Sigmoid colon (tissue), 7 donors: ENCODE measurements around the gene TMEM214. TPM values are rescaled to one million over a fixed set of nuclear protein-coding genes. Genes with fewer than 3 reads are reported as not detected.
A peak's percentile ranks its signal among the peaks of the same experiment; 100 is the strongest.

Experiments
- DNase-seq: peaks from one replicate; pipeline ENCODE4 v3.0.0-alpha.2; 2019
- H3K27ac ChIP-seq, 4 donors: fragments of 200-600 bp; sonication (generic); one replicate each; pipeline ENCODE4 v1.5.1; 2016 to 2019; ENCODE audit warnings: mild to moderate bottlenecking in 1 of 4
- H3K27me3 ChIP-seq, 3 donors: fragments of 200-600 bp; sonication (generic); one replicate each; pipeline ENCODE4 v1.5.1; 2019; ENCODE audit warnings: mild to moderate bottlenecking in 1 of 3
- H3K36me3 ChIP-seq, 4 donors: fragments of 200-600 bp; sonication (generic); one replicate each; pipeline ENCODE4 v1.5.1; 2016 to 2019
- H3K4me1 ChIP-seq, 4 donors: fragments of 200-600 bp; sonication (generic); one replicate each; pipeline ENCODE4 v1.5.1; 2017 to 2019
- H3K4me3 ChIP-seq, 4 donors: fragments of 200-600 bp; sonication (generic); one replicate each; pipeline ENCODE4 v1.5.1; 2017 to 2019; ENCODE audit warnings: mild to moderate bottlenecking in 2 of 4, moderate library complexity in 1 of 4
- H3K9me3 ChIP-seq, 4 donors: fragments of 200-600 bp in 3 of 4; sonication (generic) in 3 of 4; one replicate each; pipeline versions ENCODE4 v1.5.1 to v1.6.1; 2013 to 2019
- EP300 ChIP-seq, 4 donors: sonication (generic); formaldehyde crosslinking; IDR thresholded peaks; one replicate each; pipeline ENCODE4 v1.6.1; 2017; ENCODE audit warnings: antibody characterized with exemption in 4 of 4
- POLR2A ChIP-seq, 2 donors: fragments of 450-650 bp; IDR thresholded peaks; one replicate each; pipeline ENCODE4 v1.6.1; 2016; ENCODE audit warnings: antibody characterized with exemption in 2 of 2, mild to moderate bottlenecking in 2 of 2, moderate library complexity in 2 of 2
- POLR2AphosphoS5 ChIP-seq, 4 donors: sonication (generic); formaldehyde crosslinking; IDR thresholded peaks; one replicate each; pipeline ENCODE4 v1.6.1; 2017; ENCODE audit warnings: antibody characterized with exemption in 4 of 4
- WGBS, 2 donors: extraction: QIAGEN DNeasy Blood & Tissue Kit; methylation state at CpG; one replicate each; pipeline ENCODE4 v1.1.7; 2013; 5-methylcytosine and 5-hydroxymethylcytosine counted together
- intact Hi-C: fragments of 100-400 bp; cut with DNase I; formaldehyde crosslinking; loops from one replicate; pipeline ENCODE4 v1.15.1; 2023
- polyA plus RNA-seq, 3 donors: library from polyadenylated mRNA; stranded (reverse); fragments of 200-250 nt; gene quantifications; one replicate each; pipeline ENCODE4 v1.2.3, GENCODE V29; 2013
- total RNA-seq, 4 donors: library from RNA; depleted of rRNA; stranded (reverse); fragments of >200 nt; gene quantifications; one replicate each; pipeline ENCODE4 v1.1.0, GENCODE V29; 2016
- TF ChIP-seq, protein P1 (sequence below), 4 experiments: fragments of 450-650 bp in 3 of 4; fragments of 200-600 bp in 1 of 4; IDR thresholded peaks; one replicate each; pipeline ENCODE4 v1.5.1; 2016 to 2019; ENCODE audit warnings: antibody characterized with exemption in 4 of 4, mild to moderate bottlenecking in 3 of 4, moderate library complexity in 2 of 4
- donor health status: healthy with polysubstance abuse.
- donor health status: Bipolar disorder and iron deficiency.
- donor health status: healthy.

Gene TMEM214
- total and polyA plus RNA-seq, 7 donors, result 16.0 to 65.7 (median 33.9) TPM

- Histone ChIP-seq H3K27me3 (no peaks in the 10 kb centered on the region), H3K36me3 (peaks cover 0 to 30% (median 5%) of the 10 kb centered on the region in 4 donors), H3K4me3 (peak overlapping the region; percentile 70 to 94 (median 84)), H3K4me1 (peaks cover 0 to 67% (median 64%) of the 10 kb centered on the region in 4 donors), H3K27ac (peak overlapping the region; percentile 94 to 98 (median 97)), H3K9me3 (no peaks in the 10 kb centered on the region)
- 4% methylated on average over 11 of the region's 11 CpGs for WGBS, 2 donors
- intact Hi-C loops, result loop anchor here (1.0 kb wide), 1 partner anchor 19 kb away; the partner anchor contains the start of gene AGBL5
- no peak for DNase-seq
- TF ChIP-seq, protein P1, sequence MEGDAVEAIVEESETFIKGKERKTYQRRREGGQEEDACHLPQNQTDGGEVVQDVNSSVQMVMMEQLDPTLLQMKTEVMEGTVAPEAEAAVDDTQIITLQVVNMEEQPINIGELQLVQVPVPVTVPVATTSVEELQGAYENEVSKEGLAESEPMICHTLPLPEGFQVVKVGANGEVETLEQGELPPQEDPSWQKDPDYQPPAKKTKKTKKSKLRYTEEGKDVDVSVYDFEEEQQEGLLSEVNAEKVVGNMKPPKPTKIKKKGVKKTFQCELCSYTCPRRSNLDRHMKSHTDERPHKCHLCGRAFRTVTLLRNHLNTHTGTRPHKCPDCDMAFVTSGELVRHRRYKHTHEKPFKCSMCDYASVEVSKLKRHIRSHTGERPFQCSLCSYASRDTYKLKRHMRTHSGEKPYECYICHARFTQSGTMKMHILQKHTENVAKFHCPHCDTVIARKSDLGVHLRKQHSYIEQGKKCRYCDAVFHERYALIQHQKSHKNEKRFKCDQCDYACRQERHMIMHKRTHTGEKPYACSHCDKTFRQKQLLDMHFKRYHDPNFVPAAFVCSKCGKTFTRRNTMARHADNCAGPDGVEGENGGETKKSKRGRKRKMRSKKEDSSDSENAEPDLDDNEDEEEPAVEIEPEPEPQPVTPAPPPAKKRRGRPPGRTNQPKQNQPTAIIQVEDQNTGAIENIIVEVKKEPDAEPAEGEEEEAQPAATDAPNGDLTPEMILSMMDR (IDR thresholded peaks at IDR 0.05), result no peak
Observed at GRCh38 chr2:27070653-27071276, 38.0 kb downstream of the TMEM214 start.

DNA sequence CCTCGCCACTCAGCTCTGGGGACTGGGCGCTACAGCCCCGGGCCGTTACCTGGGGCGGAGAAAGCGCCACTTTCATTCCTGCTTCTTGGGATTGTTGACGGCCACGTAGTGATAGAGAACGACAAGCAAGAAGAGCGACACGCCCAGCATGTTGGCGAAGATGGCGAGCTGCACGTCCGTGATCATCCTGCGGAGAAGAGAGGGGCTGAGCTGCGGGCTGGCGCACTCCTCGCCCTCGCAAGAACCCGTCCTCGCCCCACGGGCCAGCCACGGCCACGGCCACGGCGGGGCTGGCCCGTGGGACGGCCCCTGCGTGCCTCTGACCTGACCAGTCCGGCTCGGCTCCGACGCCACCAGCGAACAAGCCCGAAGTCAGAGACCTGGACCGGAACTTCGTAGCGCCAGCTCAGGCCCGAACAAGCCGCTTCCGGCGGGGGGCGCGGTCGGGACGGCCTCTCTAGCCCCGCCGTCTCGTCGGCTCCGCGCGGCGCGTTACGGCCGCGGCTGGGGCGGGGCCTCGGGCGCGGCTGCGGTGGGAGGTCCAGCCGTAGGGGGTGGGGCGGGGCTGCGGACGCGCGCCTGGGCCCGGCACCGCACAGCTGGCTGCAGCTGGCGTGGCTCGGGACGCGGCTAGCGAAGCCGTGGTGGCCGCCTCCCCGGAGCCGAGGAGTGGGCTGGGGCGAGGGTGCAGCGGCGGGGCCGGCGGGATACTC is 38.7 kb downstream of the TMEM214 start, which contains the start of gene OST4:
TSS of gene OST4 (minus strand) at position 378 of the 713 bp plus-strand sequence.
- Histone ChIP-seq H3K9me3 (no peaks in the 10 kb centered on the region), H3K4me3 (peak within 1 kb of the TSS; percentile 70 to 94 (median 84)), H3K27me3 (no peaks in the 10 kb centered on the region), H3K27ac (peak within 1 kb of the TSS; percentile 94 to 98 (median 97)), H3K36me3 (peaks cover 0 to 30% (median 5%) of the 10 kb centered on the region in 4 donors), H3K4me1 (peaks cover 0 to 74% (median 68%) of the 10 kb centered on the region in 4 donors)
- intact Hi-C loops, result loop anchor here (1.0 kb wide), 1 partner anchor 20 kb away; the partner anchor contains the start of gene AGBL5
- peak; percentile 97 for DNase-seq
- TF ChIP-seq POLR2A (IDR thresholded peaks at IDR 0.05) (peak; percentile 63 to 76), POLR2AphosphoS5 (IDR thresholded peaks at IDR 0.05) (peak; percentile 86 to 95 (median 93)), EP300 (IDR thresholded peaks at IDR 0.05) (no peak)
- TF ChIP-seq, protein P1 (IDR thresholded peaks at IDR 0.05), result no peak
- 0% methylated on average over 86 of the region's 86 CpGs for WGBS, 2 donors

- DNase-seq, result peak; percentile 98
- no peaks in the 10 kb centered on the region for H3K27me3 ChIP-seq
- intact Hi-C loops, result loop anchor here (1.0 kb wide), 1 partner anchor 21 kb away; the partner anchor contains the start of gene AGBL5
- WGBS, 2 donors, result 9 to 17% methylated on average over 34 of the region's 34 CpGs
- TF ChIP-seq POLR2A (IDR thresholded peaks at IDR 0.05), result peak in 1 of 2 donors; percentile 51
- TF ChIP-seq POLR2AphosphoS5 (IDR thresholded peaks at IDR 0.05), result peak; percentile 88 to 95 (median 92)
- TF ChIP-seq EP300 (IDR thresholded peaks at IDR 0.05), result peak; percentile 54 to 89 (median 66)
- TF ChIP-seq, protein P1 (IDR thresholded peaks at IDR 0.05), result no peak
- H3K4me1 ChIP-seq, result peaks cover 0 to 82% (median 76%) of the 10 kb centered on the region in 4 donors
- H3K27ac ChIP-seq, result peak overlapping the region; percentile 94 to 98 (median 97)
- H3K36me3 ChIP-seq, result peaks cover 0 to 30% (median 5%) of the 10 kb centered on the region in 4 donors
- H3K9me3 ChIP-seq, result no peaks in the 10 kb centered on the region
- H3K4me3 ChIP-seq, result peak overlapping the region; percentile 50 to 91 (median 74)
Observed at GRCh38 chr2:27071990-27072830, 39.4 kb downstream of the TMEM214 start.

DNA sequence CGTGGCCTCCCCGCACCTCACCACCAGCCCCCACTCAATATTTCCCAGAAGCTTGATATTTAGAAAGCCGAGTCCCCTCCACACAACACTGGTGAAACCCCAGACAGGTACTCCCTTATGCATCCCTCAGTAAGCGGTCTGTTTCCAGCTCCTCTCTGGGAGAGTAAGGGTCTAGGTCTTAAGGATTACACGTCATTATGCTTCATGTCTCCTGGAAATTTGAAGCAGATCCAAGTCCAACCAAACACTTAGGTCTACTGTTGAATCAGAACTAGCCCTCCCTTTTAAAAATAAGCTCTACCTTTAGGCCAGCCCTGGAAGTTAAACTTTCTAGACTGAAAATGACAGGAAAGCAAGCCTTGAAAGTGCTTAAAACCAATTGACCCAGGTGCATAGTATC is 40.2 kb downstream of the TMEM214 start:
- intact Hi-C loops, result no loop called here
- 75 to 83% methylated on average over 5 of the region's 5 CpGs for WGBS, 2 donors
- H3K4me1 ChIP-seq, result peaks cover 0 to 88% (median 82%) of the 10 kb centered on the region in 4 donors

More for the DNA sequence above, 40.2 kb downstream of the TMEM214 start:
- no peak overlapping the region for H3K4me3 ChIP-seq
- DNase-seq, result no peak
- no peaks in the 10 kb centered on the region for H3K27me3 ChIP-seq
- TF ChIP-seq POLR2AphosphoS5 (IDR thresholded peaks at IDR 0.05) (no peak), POLR2A (IDR thresholded peaks at IDR 0.05) (no peak), EP300 (IDR thresholded peaks at IDR 0.05) (no peak)
- TF ChIP-seq, protein P1 (IDR thresholded peaks at IDR 0.05), result no peak
- H3K9me3 ChIP-seq, result no peaks in the 10 kb centered on the region
- H3K27ac ChIP-seq, result peak overlapping the region; percentile 94 to 98 (median 97)
- peaks cover 0 to 24% (median 5%) of the 10 kb centered on the region in 4 donors for H3K36me3 ChIP-seq
